IMR-90 (cell line): Measurements from ENCODE around the gene SLC24A3. TPM values are rescaled to one million over a fixed set of nuclear protein-coding genes. Genes with fewer than 3 reads are reported as not detected.

Source experiments
- ATAC-seq: fragments of 200-7000 bp; cut with Tn5 transposase; 2 replicates; pipeline ENCODE4 v1.9.1; 2020; ENCODE audit warnings: low read depth, mild to moderate bottlenecking, moderate library complexity
- BruUV-seq: library from RNA; stranded (reverse); fragments of 400-500 nt; replicated peaks from 2 replicates; lab custom pipeline; 2021; lab: Mats Ljungman, UMichigan
- CTCF ChIA-PET: fragments of 300-600 bp; formaldehyde crosslinking; extraction: SDS; loops from one replicate; lab custom pipeline; 2021; ENCODE audit warnings: antibody characterized with exemption; lab: Yijun Ruan, JAX
- POLR2A ChIA-PET: fragments of 300-600 bp; sonication (Branson Sonifier 250); formaldehyde crosslinking; loops from one replicate; lab custom pipeline; 2022; ENCODE audit warnings: antibody characterized with exemption; ENCODE audit not compliant: unreplicated experiment; lab: Charles Lee
- DNase-seq: peaks from one replicate; pipeline ENCODE4 v3.0.0; 2013
- H2AFZ ChIP-seq: replicated peaks from 2 replicates; pipeline ENCODE3; 2013; ENCODE audit warnings: low read length, mild to moderate bottlenecking; ENCODE audit not compliant: poor library complexity
- H2AK5ac ChIP-seq: 2 replicates; pipeline ENCODE4 v1.6.1; 2013; ENCODE audit warnings: low read depth, low read length, inconsistent platforms
- H2AK9ac ChIP-seq: replicated peaks from 2 replicates; pipeline ENCODE3; 2013; ENCODE audit warnings: mild to moderate bottlenecking, low read depth, low read length, moderate library complexity; ENCODE audit not compliant: poor library complexity
- H2BK120ac ChIP-seq: 2 replicates; pipeline ENCODE4 v1.6.1; 2013; ENCODE audit warnings: low read depth, low read length, inconsistent platforms
- H2BK15ac ChIP-seq: 3 replicates; pipeline ENCODE4 v1.6.1; 2013; ENCODE audit warnings: low read depth, low read length, inconsistent platforms
- H2BK20ac ChIP-seq: 2 replicates; pipeline ENCODE4 v1.6.1; 2013; ENCODE audit warnings: low read depth, mild to moderate bottlenecking, inconsistent platforms, low read length, moderate library complexity
- H2BK5ac ChIP-seq: 2 replicates; pipeline ENCODE4 v1.6.1; 2013; ENCODE audit warnings: mild to moderate bottlenecking, low read depth, low read length, inconsistent platforms; ENCODE audit not compliant: poor library complexity, severe bottlenecking
- H3K14ac ChIP-seq: replicated peaks from 2 replicates; pipeline ENCODE4 v1.6.1; 2013; ENCODE audit warnings: low read depth, low read length, inconsistent platforms
- H3K18ac ChIP-seq: 2 replicates; pipeline ENCODE4 v1.6.1; 2013; ENCODE audit warnings: low read depth, low read length, control low read depth
- H3K23ac ChIP-seq: 2 replicates; pipeline ENCODE4 v1.6.1; 2013; ENCODE audit warnings: low read depth, low read length, inconsistent platforms
- H3K27ac ChIP-seq: 2 replicates; pipeline ENCODE4 v1.5.1; 2013; ENCODE audit warnings: mild to moderate bottlenecking, control low read depth, low read length; ENCODE audit not compliant: insufficient read depth
- H3K27me3 ChIP-seq: 2 replicates; pipeline ENCODE4 v1.6.1; 2013; ENCODE audit warnings: low read length; ENCODE audit not compliant: control insufficient read depth, insufficient read depth
- H3K36me3 ChIP-seq: 2 replicates; pipeline ENCODE4 v1.6.1; 2013; ENCODE audit warnings: low read length, mixed read lengths; ENCODE audit not compliant: control insufficient read depth, insufficient read depth
- H3K4ac ChIP-seq: 2 replicates; pipeline ENCODE4 v1.6.1; 2013; ENCODE audit warnings: low read depth, low read length, inconsistent platforms
- H3K4me1 ChIP-seq: 2 replicates; pipeline ENCODE4 v1.6.1; 2013; ENCODE audit warnings: low read length, mixed read lengths; ENCODE audit not compliant: control insufficient read depth, insufficient read depth
- H3K4me2 ChIP-seq: 2 replicates; pipeline ENCODE4 v1.6.1; 2013; ENCODE audit warnings: low read depth, mild to moderate bottlenecking, control low read depth, low read length, moderate library complexity
- H3K4me3 ChIP-seq: 2 replicates; pipeline ENCODE4 v1.5.1; 2013; ENCODE audit warnings: low read depth, mild to moderate bottlenecking, control low read depth, low read length, moderate library complexity; ENCODE audit not compliant: insufficient read depth
- H3K56ac ChIP-seq: 2 replicates; pipeline ENCODE4 v1.6.1; 2013; ENCODE audit warnings: low read length, inconsistent platforms; ENCODE audit not compliant: insufficient read depth; ENCODE audit errors: extremely low read depth
- H3K79me1 ChIP-seq, 2 experiments: 2 replicates each; pipeline ENCODE4 v1.6.1; 2013; ENCODE audit warnings: low read length in 2 of 2, inconsistent platforms in 1 of 2, low read depth in 1 of 2
- H3K9ac ChIP-seq: 2 replicates; pipeline ENCODE4 v1.6.1; 2013; ENCODE audit warnings: low read depth, low read length, control low read depth
- H3K9me1 ChIP-seq: 2 replicates; pipeline ENCODE4 v1.6.1; 2013; ENCODE audit warnings: low read length, inconsistent platforms; ENCODE audit not compliant: insufficient read depth
- H3K9me3 ChIP-seq: 2 replicates; pipeline ENCODE4 v1.6.1; 2013; ENCODE audit warnings: low read length; ENCODE audit not compliant: control insufficient read depth, insufficient read depth
- H4K20me1 ChIP-seq: 2 replicates; pipeline ENCODE4 v1.6.1; 2013; ENCODE audit warnings: low read length, inconsistent platforms; ENCODE audit not compliant: insufficient read depth
- H4K5ac ChIP-seq: 2 replicates; pipeline ENCODE4 v1.6.1; 2013; ENCODE audit warnings: mild to moderate bottlenecking, low read depth, low read length, control low read depth
- H4K8ac ChIP-seq, 2 experiments: 2 replicates each; pipeline ENCODE4 v1.6.1; 2013; ENCODE audit warnings: low read depth in 2 of 2, low read length in 2 of 2, control low read depth in 1 of 2, inconsistent platforms in 1 of 2
- H4K91ac ChIP-seq: 2 replicates; pipeline ENCODE4 v1.6.1; 2013; ENCODE audit warnings: low read depth, low read length, inconsistent platforms; ENCODE audit not compliant: insufficient read depth
- BHLHE40 ChIP-seq: fragments of 150-350 bp; IDR thresholded peaks from 2 replicates; pipeline ENCODE4 v1.6.1; 2016; ENCODE audit warnings: mild to moderate bottlenecking, low read depth, low read length
- CHD1 ChIP-seq: IDR thresholded peaks from 2 replicates; pipeline ENCODE4 v1.6.1; 2012; ENCODE audit warnings: low read depth, low read length, improper control_type of control experiment
- ELK1 ChIP-seq: fragments of 150-350 bp; IDR thresholded peaks from 2 replicates; pipeline ENCODE4 v1.6.1; 2016; ENCODE audit warnings: low read depth, mild to moderate bottlenecking, low read length, moderate library complexity, borderline replicate concordance
- FOS ChIP-seq: fragments of 150-350 bp; IDR thresholded peaks from 2 replicates; pipeline ENCODE4 v1.6.1; 2016; ENCODE audit warnings: low read depth, low read length
- MAZ ChIP-seq: IDR thresholded peaks from 2 replicates; pipeline ENCODE4 v1.6.1; 2012; ENCODE audit warnings: low read depth, mild to moderate bottlenecking, low read length, improper control_type of control experiment, moderate library complexity, borderline replicate concordance
- NFE2L2 ChIP-seq: fragments of 150-350 bp; IDR thresholded peaks from 2 replicates; pipeline ENCODE4 v1.6.1; 2016; ENCODE audit warnings: low read depth, mild to moderate bottlenecking, low read length
- RCOR1 ChIP-seq: IDR thresholded peaks from 2 replicates; pipeline ENCODE4 v1.6.1; 2012; ENCODE audit warnings: mild to moderate bottlenecking, low read length, improper control_type of control experiment; ENCODE audit not compliant: insufficient replicate concordance
- RFX5 ChIP-seq: IDR thresholded peaks from 2 replicates; pipeline ENCODE4 v1.8.0; 2012; ENCODE audit warnings: low read depth, mild to moderate bottlenecking, low read length, moderate library complexity
- WGBS, 2 experiments: methylation state at CpG; one replicate each; pipeline versions ENCODE4 v1.1.5 to v1.1.7; 2013; ENCODE audit warnings: missing lambda C conversion rate in 2 of 2; ENCODE audit not compliant: insufficient read length in 1 of 2; ENCODE audit errors: extremely low coverage in 2 of 2; 5-methylcytosine and 5-hydroxymethylcytosine counted together
- dilution Hi-C: fragments of 300-500 bp; cut with HindIII; formaldehyde crosslinking; loops from one replicate; pipeline ENCODE4 v1.14.3; 2018; ENCODE audit warnings: low sequenced_read_pairs; ENCODE audit not compliant: unreplicated experiment
- in situ Hi-C: fragments of 300-500 bp; cut with MboI; formaldehyde crosslinking; loops from 3 replicates; pipeline ENCODE4 v1.14.3; 2019; ENCODE audit warnings: low sequenced_read_pairs, inconsistent platforms, mixed read lengths
- intact Hi-C: fragments of 100-400 bp; cut with micrococcal nuclease; formaldehyde crosslinking; loops from 2 replicates; pipeline ENCODE4 v1.10.0; 2022
- polyA plus RNA-seq, 3 experiments: library from polyadenylated mRNA; depleted of rRNA; stranded (reverse); fragments of >200 nt; gene quantifications; 2 replicates each; pipeline ENCODE4 v1.2.3, GENCODE V29; 2012; ENCODE audit warnings: low replicate concordance in 1 of 3
- total RNA-seq: library from RNA; depleted of rRNA; stranded (reverse); fragments of >200 nt; gene quantifications from 2 replicates; pipeline ENCODE4 v1.2.3, GENCODE V29; 2012
- TF ChIP-seq, protein P1 (sequence below): fragments of 150-350 bp; IDR thresholded peaks from 2 replicates; pipeline ENCODE4 v1.6.1; 2017; ENCODE audit warnings: mild to moderate bottlenecking, antibody characterized with exemption, low read length, low read depth

The SLC24A3 gene
- total and polyA plus RNA-seq, 2 of the 4 experiments (the other 2 are of a cell fraction): not detected

- ChIA-PET CTCF (interaction anchor here (0.7 kb wide), 1 partner anchor 28 kb away, joined by 4 read pairs; no protein-coding TSS in a partner anchor), POLR2A (no interaction called here)
- H3K23ac ChIP-seq: no peak overlapping the region
- no TSS peak for BruUV-seq
- peak overlapping the region in 1 of 2 experiments; percentile 55; a peak in 2 of 4 replicates for H4K8ac ChIP-seq
- no peak overlapping the region for H2BK15ac ChIP-seq
- peaks cover 4% of the 10 kb centered on the region for H3K4me1 ChIP-seq
- ATAC-seq (peak; percentile 99), DNase-seq (peak; percentile 73)
- in situ Hi-C loops (no loop called here), intact Hi-C loops (no loop called here), dilution Hi-C loops (no loop called here)
- H3K18ac ChIP-seq: no peak overlapping the region
- no peaks in the 10 kb centered on the region; the same call in 1 of the 2 replicates for H3K27me3 ChIP-seq
- 0 out of 2 replicates have a peak overlapping the region, but pooled peaks have one; percentile 3 for H3K4me2 ChIP-seq
- no peaks in the 10 kb centered on the region for H3K79me1 ChIP-seq
- no peak overlapping the region for H3K27ac ChIP-seq
- H3K56ac ChIP-seq: no peak overlapping the region
- H3K9ac ChIP-seq: no peak overlapping the region
- H2AK5ac ChIP-seq: no peak overlapping the region
- no peak overlapping the region for H2AK9ac ChIP-seq
- no peaks in the 10 kb centered on the region for H3K9me3 ChIP-seq
- WGBS, 2 experiments: no CpG with 5 or more reads among the region's 6 CpGs
- H3K36me3 ChIP-seq: no peaks in the 10 kb centered on the region
- no peak overlapping the region for H3K4me3 ChIP-seq
- no peak overlapping the region for H4K91ac ChIP-seq
- no peak overlapping the region for H4K5ac ChIP-seq
- no peaks in the 10 kb centered on the region for H4K20me1 ChIP-seq
- TF ChIP-seq RCOR1: no peak
- peak; percentile 69 for TF ChIP-seq FOS
- no peak for TF ChIP-seq CHD1
- no peak for TF ChIP-seq NFE2L2
- peak; percentile 34 for TF ChIP-seq BHLHE40
- no peak for TF ChIP-seq MAZ
- TF ChIP-seq RFX5: peak; percentile 45; the same call in 1 of the 2 replicates
- TF ChIP-seq, protein P1, sequence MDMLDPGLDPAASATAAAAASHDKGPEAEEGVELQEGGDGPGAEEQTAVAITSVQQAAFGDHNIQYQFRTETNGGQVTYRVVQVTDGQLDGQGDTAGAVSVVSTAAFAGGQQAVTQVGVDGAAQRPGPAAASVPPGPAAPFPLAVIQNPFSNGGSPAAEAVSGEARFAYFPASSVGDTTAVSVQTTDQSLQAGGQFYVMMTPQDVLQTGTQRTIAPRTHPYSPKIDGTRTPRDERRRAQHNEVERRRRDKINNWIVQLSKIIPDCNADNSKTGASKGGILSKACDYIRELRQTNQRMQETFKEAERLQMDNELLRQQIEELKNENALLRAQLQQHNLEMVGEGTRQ: no peak
- no peak for TF ChIP-seq ELK1
- no peak overlapping the region for H3K4ac ChIP-seq
- 0 out of 2 replicates have a peak, but pooled peaks cover 4% of the 10 kb centered on the region for H3K9me1 ChIP-seq
- H3K14ac ChIP-seq: no peak overlapping the region
- H2BK20ac ChIP-seq: no peak overlapping the region
- no peak overlapping the region for H2BK5ac ChIP-seq
- no peak overlapping the region for H2AFZ ChIP-seq
- no peak overlapping the region for H2BK120ac ChIP-seq
Observed at GRCh38 chr20:19735446-19735845, 523.0 kb downstream of the SLC24A3 start.
